Activated CD8-positive, alpha-beta T cell treated with anti-CD3 and anti-CD28 coated beads for 36 hours (primary cell): Measurements from ENCODE around the gene UTP11. TPM values are rescaled to one million over a fixed set of nuclear protein-coding genes. Genes with fewer than 3 reads are reported as not detected.

Experiments used
- ATAC-seq: fragments of 200-7000 bp; cut with Tn5 transposase; one replicate; pipeline ENCODE4 v1.10.0; 2021; ENCODE audit warnings: mild to moderate bottlenecking, moderate library complexity
- CTCF ChIA-PET: fragments of 350-600 bp; sonication (Branson Sonifier 250); formaldehyde crosslinking; loops from one replicate; lab custom pipeline; 2021; ENCODE audit warnings: antibody characterized with exemption; lab: Charles Lee
- POLR2A ChIA-PET: fragments of 350-600 bp; sonication (Branson Sonifier 250); formaldehyde crosslinking; loops from one replicate; lab custom pipeline; 2021; ENCODE audit warnings: antibody characterized with exemption; lab: Charles Lee
- DNase-seq: peaks from one replicate; pipeline ENCODE4 v3.0.0-alpha.2; 2020
- H3K27ac Mint-ChIP-seq: one replicate; pipeline ENCODE4 v1.8.0; 2021; ENCODE audit warnings: mild to moderate bottlenecking, mixed read lengths
- H3K27me3 Mint-ChIP-seq: one replicate; pipeline ENCODE4 v1.8.0; 2021; ENCODE audit warnings: mixed read lengths
- H3K36me3 Mint-ChIP-seq: one replicate; pipeline ENCODE4 v1.8.0; 2021; ENCODE audit warnings: low read depth, mixed read lengths
- H3K4me1 Mint-ChIP-seq: one replicate; pipeline ENCODE4 v1.8.0; 2021; ENCODE audit warnings: low read depth, mixed read lengths
- H3K4me3 Mint-ChIP-seq: one replicate; pipeline ENCODE4 v1.8.0; 2021; ENCODE audit warnings: mild to moderate bottlenecking, moderate library complexity, mixed read lengths
- H3K9me3 Mint-ChIP-seq: one replicate; pipeline ENCODE4 v1.8.0; 2021; ENCODE audit warnings: mixed read lengths
- intact Hi-C: fragments of 100-400 bp; cut with micrococcal nuclease; formaldehyde crosslinking; loops from one replicate; pipeline ENCODE4 v1.10.0; 2022
- total RNA-seq, 2 experiments: library from RNA; stranded (reverse); gene quantifications; one replicate each; pipeline ENCODE4 v1.2.3, GENCODE V29; 2021
- TF ChIP-seq, protein P1 (sequence below): fragments of 200-600 bp; IDR thresholded peaks from one replicate; pipeline ENCODE4 v1.8.0; 2022; ENCODE audit warnings: antibody characterized with exemption, mild to moderate bottlenecking

Gene UTP11
- total RNA-seq, 2 experiments from 2014 or later = 58.1 to 60.6 TPM

GRCh38 chr1:38062361-38063288 lies 50.1 kb downstream of the UTP11 start:
- H3K4me1 Mint-ChIP-seq = peaks cover 6% of the 10 kb centered on the region
- ATAC-seq = no peak

DNA sequence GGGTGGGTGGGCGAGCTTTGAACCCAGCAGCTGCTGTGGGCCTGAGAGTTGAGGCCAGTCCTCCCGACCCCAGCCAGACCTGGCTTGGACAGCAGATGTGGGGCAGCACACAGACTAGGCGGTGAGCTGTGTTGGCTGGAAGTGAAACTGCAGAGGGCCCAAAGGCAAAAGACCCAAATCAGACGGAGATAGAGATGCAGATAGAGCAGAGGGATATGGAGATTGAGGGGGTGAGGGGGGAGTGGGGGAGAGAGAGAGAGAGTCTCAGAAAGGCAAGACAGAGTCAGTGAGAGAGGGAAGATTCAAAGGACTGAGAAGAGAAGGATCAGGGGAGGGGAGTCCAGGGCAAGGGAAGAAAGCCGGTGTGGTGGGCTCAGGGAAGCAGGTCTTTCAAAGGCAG lies 51.1 kb downstream of the UTP11 start:
- no peak overlapping the region for H3K27ac Mint-ChIP-seq
- DNase-seq (no peak), ATAC-seq (no peak)
- CTCF ChIA-PET = interaction anchor here (1.1 kb wide), 2 partner anchors 8 to 11 kb away, joined by 3 to 5 read pairs; no protein-coding TSS in a partner anchor
- intact Hi-C loops = no loop called here
- POLR2A ChIA-PET = no interaction called here
- no peaks in the 10 kb centered on the region for H3K9me3 Mint-ChIP-seq
- peaks cover 16% of the 10 kb centered on the region for H3K27me3 Mint-ChIP-seq
- no peaks in the 10 kb centered on the region for H3K36me3 Mint-ChIP-seq
- H3K4me3 Mint-ChIP-seq = no peak overlapping the region
- H3K4me1 Mint-ChIP-seq = peaks cover 6% of the 10 kb centered on the region
- TF ChIP-seq, protein P1, sequence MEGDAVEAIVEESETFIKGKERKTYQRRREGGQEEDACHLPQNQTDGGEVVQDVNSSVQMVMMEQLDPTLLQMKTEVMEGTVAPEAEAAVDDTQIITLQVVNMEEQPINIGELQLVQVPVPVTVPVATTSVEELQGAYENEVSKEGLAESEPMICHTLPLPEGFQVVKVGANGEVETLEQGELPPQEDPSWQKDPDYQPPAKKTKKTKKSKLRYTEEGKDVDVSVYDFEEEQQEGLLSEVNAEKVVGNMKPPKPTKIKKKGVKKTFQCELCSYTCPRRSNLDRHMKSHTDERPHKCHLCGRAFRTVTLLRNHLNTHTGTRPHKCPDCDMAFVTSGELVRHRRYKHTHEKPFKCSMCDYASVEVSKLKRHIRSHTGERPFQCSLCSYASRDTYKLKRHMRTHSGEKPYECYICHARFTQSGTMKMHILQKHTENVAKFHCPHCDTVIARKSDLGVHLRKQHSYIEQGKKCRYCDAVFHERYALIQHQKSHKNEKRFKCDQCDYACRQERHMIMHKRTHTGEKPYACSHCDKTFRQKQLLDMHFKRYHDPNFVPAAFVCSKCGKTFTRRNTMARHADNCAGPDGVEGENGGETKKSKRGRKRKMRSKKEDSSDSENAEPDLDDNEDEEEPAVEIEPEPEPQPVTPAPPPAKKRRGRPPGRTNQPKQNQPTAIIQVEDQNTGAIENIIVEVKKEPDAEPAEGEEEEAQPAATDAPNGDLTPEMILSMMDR = no peak

More at GRCh38 chr1:38062361-38063288, 50.1 kb downstream of the UTP11 start:
- Mint-ChIP-seq H3K27me3 (peaks cover 11% of the 10 kb centered on the region), H3K27ac (no peak overlapping the region), H3K4me3 (no peak overlapping the region), H3K36me3 (no peaks in the 10 kb centered on the region), H3K9me3 (no peaks in the 10 kb centered on the region)
- POLR2A ChIA-PET = no interaction called here
- no peak for DNase-seq
- intact Hi-C loops = no loop called here
- TF ChIP-seq, protein P1 = no peak
- CTCF ChIA-PET = interaction anchor here (1.1 to 1.3 kb wide), 3 partner anchors 9 to 16 kb away, joined by 3 to 5 read pairs (median 4); partner anchors contain the start of gene POU3F1

DNA sequence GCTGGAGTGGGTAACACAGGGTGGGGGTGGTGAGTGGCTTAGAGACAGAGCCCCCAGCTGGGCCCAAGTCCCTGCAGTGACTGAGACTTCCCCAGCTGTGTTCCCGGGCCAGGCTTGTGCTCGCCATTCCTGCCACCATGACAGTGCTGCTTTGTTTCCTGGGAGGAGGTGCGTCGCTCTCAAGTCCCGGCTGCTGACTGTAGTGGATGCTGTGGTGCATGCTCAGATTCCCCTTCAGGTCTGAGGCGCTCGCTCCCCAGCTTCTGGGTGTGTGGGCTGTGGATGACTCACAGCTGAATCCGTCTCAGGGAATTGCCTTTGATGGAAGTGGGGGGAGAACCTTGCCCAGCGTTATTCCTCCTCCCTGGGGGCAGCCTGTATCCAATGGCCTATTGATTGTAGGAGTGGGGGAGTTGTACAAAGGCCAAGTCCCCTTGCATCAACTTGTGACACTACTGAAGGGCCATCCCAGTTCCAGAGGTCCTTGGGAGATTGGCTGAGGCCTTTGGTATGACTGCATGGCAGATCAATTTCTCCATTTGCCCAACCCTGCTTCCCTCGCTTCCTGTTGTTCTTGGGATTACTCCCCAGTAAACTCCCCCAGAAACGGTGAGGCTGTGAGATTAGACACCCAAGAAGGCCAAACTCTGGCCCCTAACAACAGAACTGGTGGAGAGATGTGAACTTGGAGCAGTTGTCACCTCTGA lies 51.8 kb downstream of the UTP11 start:
- ATAC-seq = no peak

GRCh38 chr1:38068220-38068979 lies 55.9 kb downstream of the UTP11 start:
- Mint-ChIP-seq H3K9me3 (no peaks in the 10 kb centered on the region), H3K4me1 (no peaks in the 10 kb centered on the region), H3K4me3 (no peak overlapping the region), H3K27ac (no peak overlapping the region), H3K27me3 (peaks cover 28% of the 10 kb centered on the region), H3K36me3 (no peaks in the 10 kb centered on the region)
- CTCF ChIA-PET = interaction anchor here (1.0 to 6.2 kb wide), 4 partner anchors 30 to 78 kb away, joined by 3 to 105 read pairs (median 4); partner anchors contain the start of gene SF3A3
- intact Hi-C loops = no loop called here
- no peak for DNase-seq
- no peak for ATAC-seq
- POLR2A ChIA-PET = no interaction called here
- TF ChIP-seq, protein P1 = no peak

More for the DNA sequence above, 51.8 kb downstream of the UTP11 start:
- ChIA-PET CTCF (no interaction called here), POLR2A (interaction anchor here (1.2 kb wide), 1 partner anchor 11 kb away, joined by 3 read pairs; no protein-coding TSS in a partner anchor)
- H3K4me3 Mint-ChIP-seq = no peak overlapping the region
- H3K27ac Mint-ChIP-seq = no peak overlapping the region
- H3K4me1 Mint-ChIP-seq = peaks cover 6% of the 10 kb centered on the region
- peaks cover 19% of the 10 kb centered on the region for H3K27me3 Mint-ChIP-seq
- intact Hi-C loops = no loop called here
- no peaks in the 10 kb centered on the region for H3K9me3 Mint-ChIP-seq
- TF ChIP-seq, protein P1 = no peak
- no peaks in the 10 kb centered on the region for H3K36me3 Mint-ChIP-seq
- no peak for DNase-seq
